SK-N-SH (cell line): ENCODE measurements around the gene SYNE2.
"Not testable (repeated sequence)": the region's sequence is repeated elsewhere in the genome, so short reads cannot be mapped to it uniquely, and the experiment has no call there.

ENCODE experiments used
- EZH2phosphoT487 ChIP-seq: fragments of 200-600 bp; sonication (generic); IDR thresholded peaks from 2 replicates; pipeline ENCODE4 v1.6.1; 2017; ENCODE audit warnings: low read depth, mixed run types, mild to moderate bottlenecking, antibody characterized with exemption, moderate library complexity, borderline replicate concordance
- REST ChIP-seq: IDR thresholded peaks from 2 replicates; pipeline ENCODE4 v1.6.1; 2012; ENCODE audit warnings: mild to moderate bottlenecking, low read depth, low read length, moderate library complexity
- USF1 ChIP-seq: IDR thresholded peaks from 2 replicates; pipeline ENCODE4 v1.4.0; 2012; ENCODE audit warnings: low read depth, borderline replicate concordance

GRCh38 chr14:63864775-63865174, 12.0 kb downstream of the SYNE2 start:
- TF ChIP-seq EZH2phosphoT487, REST, USF1: not testable (repeated sequence)
